A549 (cell line): Measurements from ENCODE around the gene USP22. TPM values are rescaled to one million over a fixed set of nuclear protein-coding genes. Genes with fewer than 3 reads are reported as not detected.

Source experiments
- ATAC-seq, 2 experiments: fragments of 200-7000 bp in 1 of 2; fragments of >200 bp in 1 of 2; cut with Nextera tagmentation in 1 of 2; cut with Tn5 transposase in 1 of 2; 3 replicates each; pipeline versions ENCODE4 v1.8.0 to v1.9.1; 2018 to 2020; ENCODE audit warnings: mild to moderate bottlenecking in 1 of 2, moderate library complexity in 1 of 2
- CTCF ChIA-PET: fragments of 300-600 bp; sonication (Branson Sonifier 250); formaldehyde crosslinking; extraction: SDS; loops from one replicate; lab custom pipeline; 2021; ENCODE audit warnings: antibody characterized with exemption, inconsistent platforms; lab: Yijun Ruan, JAX
- POLR2A ChIA-PET: fragments of 350-600 bp; formaldehyde crosslinking; extraction: SDS; loops from one replicate; lab custom pipeline; 2021; ENCODE audit warnings: antibody characterized with exemption, inconsistent platforms; lab: Yijun Ruan, JAX
- DNase-seq, 2 experiments: peaks; one replicate each; pipeline versions ENCODE4 v3.0.0 to v3.0.0-alpha.2; 2011 to 2016; ENCODE audit warnings: low read depth in 1 of 2, low spot score in 1 of 2
- FAIRE-seq: peaks from 2 replicates; lab custom pipeline; 2011; peaks lifted over from hg19 to GRCh38; lab: Jason Lieb, UNC
- H3K27ac ChIP-seq, 2 experiments: fragments of >200 bp; sonication (Bioruptor Twin); formaldehyde crosslinking; 3 replicates each; pipeline ENCODE4 v1.5.1; 2016 to 2017
- H3K4me1 ChIP-seq: fragments of >200 bp; sonication (Bioruptor Twin); formaldehyde crosslinking; 3 replicates; pipeline ENCODE4 v1.6.1; 2016
- H3K4me2 ChIP-seq: fragments of >200 bp; sonication (Bioruptor Twin); formaldehyde crosslinking; 3 replicates; pipeline ENCODE4 v1.6.1; 2016
- H3K4me3 ChIP-seq: fragments of >200 bp; sonication (Bioruptor Twin); formaldehyde crosslinking; 3 replicates; pipeline ENCODE4 v1.5.1; 2016
- H3K9me3 ChIP-seq: fragments of >200 bp; sonication (Bioruptor Twin); formaldehyde crosslinking; 3 replicates; pipeline ENCODE4 v1.6.1; 2016
- CBX8 ChIP-seq: fragments of 200-600 bp; sonication (generic); IDR thresholded peaks from 2 replicates; pipeline ENCODE4 v1.6.1; 2016
- CEBPB ChIP-seq, 2 experiments: fragments of >200 bp in 1 of 2; sonication (Bioruptor Twin) in 1 of 2; formaldehyde crosslinking in 1 of 2; IDR thresholded peaks; 2 replicates each; pipeline ENCODE4 v1.6.1; 2012 to 2016
- CHD2 ChIP-seq: fragments of 150-350 bp; IDR thresholded peaks from 2 replicates; pipeline ENCODE4 v1.6.1; 2014; ENCODE audit warnings: low read length; ENCODE audit not compliant: partially characterized antibody
- EHMT2 ChIP-seq: fragments of 200-600 bp; sonication (generic); IDR thresholded peaks from 2 replicates; pipeline ENCODE4 v1.6.1; 2016; ENCODE audit warnings: antibody characterized with exemption, low read depth, mild to moderate bottlenecking, moderate library complexity
- FOSL2 ChIP-seq, 2 experiments: fragments of 450-650 bp in 1 of 2; fragments of >200 bp in 1 of 2; sonication (Bioruptor Twin) in 1 of 2; formaldehyde crosslinking; IDR thresholded peaks; 2 replicates each; pipeline versions ENCODE4 v1.5.0 to v1.6.1; 2016 to 2020; ENCODE audit warnings: mild to moderate bottlenecking in 1 of 2, moderate library complexity in 1 of 2
- GATA3 ChIP-seq: IDR thresholded peaks from 2 replicates; pipeline ENCODE4 v1.6.1; 2012; ENCODE audit warnings: borderline replicate concordance
- HDAC2 ChIP-seq: fragments of 200-600 bp; sonication (generic); IDR thresholded peaks from 2 replicates; pipeline ENCODE4 v1.6.1; 2016
- HOXB13 ChIP-seq: fragments of 250-450 bp; sonication (Bioruptor Pico); IDR thresholded peaks from 2 replicates; pipeline ENCODE4 v1.5.0; 2020; ENCODE audit warnings: low read depth, mild to moderate bottlenecking, moderate library complexity
- KDM1A ChIP-seq: fragments of 200-600 bp; sonication (generic); IDR thresholded peaks from 2 replicates; pipeline ENCODE4 v1.6.1; 2016; ENCODE audit warnings: low read depth, mild to moderate bottlenecking
- KDM5A ChIP-seq: fragments of 200-600 bp; sonication (generic); IDR thresholded peaks from 2 replicates; pipeline ENCODE4 v1.6.1; 2016; ENCODE audit warnings: antibody characterized with exemption, mild to moderate bottlenecking
- MAFK ChIP-seq: fragments of 450-650 bp; IDR thresholded peaks from 2 replicates; pipeline ENCODE4 v1.6.1; 2014; ENCODE audit not compliant: partially characterized antibody
- MAX ChIP-seq: IDR thresholded peaks from 2 replicates; pipeline ENCODE4 v1.6.1; 2012
- MYC ChIP-seq: IDR thresholded peaks from 2 replicates; pipeline ENCODE4 v1.6.1; 2012; ENCODE audit warnings: mild to moderate bottlenecking, inconsistent platforms, low read length, improper control_type of control experiment, borderline replicate concordance
- PHF8 ChIP-seq: fragments of 200-600 bp; sonication (generic); IDR thresholded peaks from 2 replicates; pipeline ENCODE4 v1.6.1; 2016; ENCODE audit warnings: low read depth, mild to moderate bottlenecking, antibody characterized with exemption, moderate library complexity, borderline replicate concordance
- POLR2A ChIP-seq: IDR thresholded peaks from 2 replicates; pipeline ENCODE4 v1.6.1; 2012; ENCODE audit warnings: mild to moderate bottlenecking, low read length
- RFX5 ChIP-seq: fragments of 450-650 bp; IDR thresholded peaks from 2 replicates; pipeline ENCODE4 v1.7.1; 2014; ENCODE audit warnings: antibody characterized with exemption, mild to moderate bottlenecking, moderate library complexity
- TP53 ChIP-seq: fragments of 250-450 bp; sonication (Bioruptor Pico); IDR thresholded peaks from 2 replicates; pipeline ENCODE4 v1.5.0; 2021; ENCODE audit warnings: mild to moderate bottlenecking, moderate library complexity
- WGBS: methylation state at CpG from one replicate; pipeline ENCODE4 v1.1.6; 2017; ENCODE audit errors: missing lambda C conversion rate; 5-methylcytosine and 5-hydroxymethylcytosine counted together
- polyA plus RNA-seq, 4 experiments: library from polyadenylated mRNA; depleted of rRNA in 3 of 4; stranded (reverse); fragments of >200 nt; fragmentation: RNase III in 1 of 4; extraction: RNeasy Plus Mini Kit Qiagen cat#74134 plus additional on column Dnase treatment in 1 of 4; gene quantifications; 2 replicates in 3 of 4; 3 replicates in 1 of 4; pipeline ENCODE4 v1.2.3, GENCODE V29; 2011 to 2017
- TF ChIP-seq, protein P1 (sequence below): fragments of 250-450 bp; sonication (Bioruptor Pico); IDR thresholded peaks from 2 replicates; pipeline ENCODE4 v1.5.0; 2020; ENCODE audit warnings: low read depth, mild to moderate bottlenecking, moderate library complexity
- TF ChIP-seq, protein P2 (sequence below): fragments of >200 bp; sonication (Bioruptor Twin); formaldehyde crosslinking; IDR thresholded peaks from 3 replicates; pipeline ENCODE4 v1.5.1; 2016
- TF ChIP-seq, protein P3 (sequence below): fragments of >200 bp; sonication (Bioruptor Twin); formaldehyde crosslinking; IDR thresholded peaks from 3 replicates; pipeline ENCODE4 v1.6.1; 2016

Gene USP22
- polyA plus RNA-seq, 2 of the 4 experiments (the other 2 are of a cell fraction) = 130 to 293 TPM

DNA sequence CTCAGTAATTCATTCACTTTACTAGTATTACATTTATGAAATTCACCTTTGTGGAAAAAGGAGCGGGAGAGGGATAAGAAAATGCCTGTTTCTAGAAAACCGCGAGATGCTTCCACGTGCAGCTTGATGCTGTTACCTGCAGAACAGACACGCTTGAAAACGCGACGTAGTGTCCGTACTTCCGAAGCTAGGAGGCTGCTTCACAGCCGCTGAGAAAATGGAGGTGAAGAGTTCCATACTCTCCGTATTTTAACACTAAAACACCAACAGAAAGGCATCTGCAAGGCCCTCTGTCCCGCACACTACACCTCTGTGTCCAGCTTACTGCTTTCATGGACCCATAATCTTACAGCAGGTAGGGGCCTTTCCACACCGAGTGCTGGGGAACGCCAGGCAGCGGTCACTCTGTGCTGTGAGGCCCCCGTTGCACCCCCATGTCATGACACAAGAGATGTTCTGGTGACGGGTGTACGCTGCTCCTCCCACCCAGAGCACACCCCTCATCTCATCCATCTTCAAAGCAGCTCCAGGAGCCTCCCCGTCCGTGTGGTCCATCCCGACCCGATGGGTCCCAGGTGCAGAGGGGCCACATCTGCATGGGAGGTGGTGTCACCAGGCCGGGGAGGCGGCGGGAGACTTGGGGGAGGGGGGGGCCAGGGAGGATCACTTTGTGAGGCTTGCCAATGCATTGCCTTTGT lies 40.4 kb downstream of the USP22 start (continued):
- TF ChIP-seq, protein P1, sequence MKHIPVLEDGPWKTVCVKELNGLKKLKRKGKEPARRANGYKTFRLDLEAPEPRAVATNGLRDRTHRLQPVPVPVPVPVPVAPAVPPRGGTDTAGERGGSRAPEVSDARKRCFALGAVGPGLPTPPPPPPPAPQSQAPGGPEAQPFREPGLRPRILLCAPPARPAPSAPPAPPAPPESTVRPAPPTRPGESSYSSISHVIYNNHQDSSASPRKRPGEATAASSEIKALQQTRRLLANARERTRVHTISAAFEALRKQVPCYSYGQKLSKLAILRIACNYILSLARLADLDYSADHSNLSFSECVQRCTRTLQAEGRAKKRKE (CRISPR knock-in tag) = no peak
- TF ChIP-seq TP53 (CRISPR knock-in tag) (no peak), MAX (no peak), KDM5A (no peak), GATA3 (no peak), PHF8 (no peak), HDAC2 (no peak), EHMT2 (no peak), CBX8 (no peak)

DNA sequence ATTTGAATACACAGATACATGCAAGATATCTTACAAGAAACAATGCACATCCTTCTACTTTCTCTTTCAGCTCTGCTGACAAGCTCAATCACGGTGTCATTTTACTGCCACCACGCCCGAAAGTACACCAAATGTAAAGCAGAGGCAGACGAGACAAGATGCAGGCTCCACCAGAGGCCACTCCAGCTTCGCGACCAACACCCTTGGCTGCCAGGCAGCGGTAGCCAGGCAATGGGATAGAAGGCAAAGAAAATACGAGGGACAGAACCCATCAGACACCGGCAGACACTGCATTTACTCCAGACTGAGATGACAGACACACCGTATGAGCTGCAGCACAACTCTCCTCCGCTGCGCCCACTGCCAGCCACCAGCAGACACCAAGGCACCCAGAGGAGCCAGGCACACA lies 41.0 kb downstream of the USP22 start:
- WGBS = 86% methylated on average over 12 of the region's 12 CpGs
- ChIA-PET CTCF (interaction anchor here (0.8 to 2.2 kb wide), 4 partner anchors 8 to 42 kb away, joined by 3 to 13 read pairs (median 4); no protein-coding TSS in a partner anchor), POLR2A (no interaction called here)
- Histone ChIP-seq H3K27ac (no peak overlapping the region), H3K4me1 (peaks cover 9% of the 10 kb centered on the region; the same call in 2 of the 3 replicates), H3K4me2 (no peak overlapping the region), H3K4me3 (no peak overlapping the region), H3K9me3 (no peaks in the 10 kb centered on the region)
- TF ChIP-seq MAX (no peak), RFX5 (no peak), CHD2 (no peak), CEBPB (IDR thresholded peaks at IDR 0.05) (no peak), HDAC2 (no peak), MYC (no peak), POLR2A (no peak), MAFK (no peak), KDM1A (no peak), HOXB13 (CRISPR knock-in tag) (no peak), KDM5A (no peak), FOSL2 (IDR thresholded peaks at IDR 0.05) (no peak), FOSL2 (CRISPR knock-in tag; IDR thresholded peaks at IDR 0.05) (no peak)
- TF ChIP-seq, protein P2, sequence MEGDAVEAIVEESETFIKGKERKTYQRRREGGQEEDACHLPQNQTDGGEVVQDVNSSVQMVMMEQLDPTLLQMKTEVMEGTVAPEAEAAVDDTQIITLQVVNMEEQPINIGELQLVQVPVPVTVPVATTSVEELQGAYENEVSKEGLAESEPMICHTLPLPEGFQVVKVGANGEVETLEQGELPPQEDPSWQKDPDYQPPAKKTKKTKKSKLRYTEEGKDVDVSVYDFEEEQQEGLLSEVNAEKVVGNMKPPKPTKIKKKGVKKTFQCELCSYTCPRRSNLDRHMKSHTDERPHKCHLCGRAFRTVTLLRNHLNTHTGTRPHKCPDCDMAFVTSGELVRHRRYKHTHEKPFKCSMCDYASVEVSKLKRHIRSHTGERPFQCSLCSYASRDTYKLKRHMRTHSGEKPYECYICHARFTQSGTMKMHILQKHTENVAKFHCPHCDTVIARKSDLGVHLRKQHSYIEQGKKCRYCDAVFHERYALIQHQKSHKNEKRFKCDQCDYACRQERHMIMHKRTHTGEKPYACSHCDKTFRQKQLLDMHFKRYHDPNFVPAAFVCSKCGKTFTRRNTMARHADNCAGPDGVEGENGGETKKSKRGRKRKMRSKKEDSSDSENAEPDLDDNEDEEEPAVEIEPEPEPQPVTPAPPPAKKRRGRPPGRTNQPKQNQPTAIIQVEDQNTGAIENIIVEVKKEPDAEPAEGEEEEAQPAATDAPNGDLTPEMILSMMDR = no peak
- TF ChIP-seq, protein P1 (CRISPR knock-in tag) = no peak
- TF ChIP-seq, protein P3, sequence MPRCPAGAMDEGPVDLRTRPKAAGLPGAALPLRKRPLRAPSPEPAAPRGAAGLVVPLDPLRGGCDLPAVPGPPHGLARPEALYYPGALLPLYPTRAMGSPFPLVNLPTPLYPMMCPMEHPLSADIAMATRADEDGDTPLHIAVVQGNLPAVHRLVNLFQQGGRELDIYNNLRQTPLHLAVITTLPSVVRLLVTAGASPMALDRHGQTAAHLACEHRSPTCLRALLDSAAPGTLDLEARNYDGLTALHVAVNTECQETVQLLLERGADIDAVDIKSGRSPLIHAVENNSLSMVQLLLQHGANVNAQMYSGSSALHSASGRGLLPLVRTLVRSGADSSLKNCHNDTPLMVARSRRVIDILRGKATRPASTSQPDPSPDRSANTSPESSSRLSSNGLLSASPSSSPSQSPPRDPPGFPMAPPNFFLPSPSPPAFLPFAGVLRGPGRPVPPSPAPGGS = no peak
- no peak for ATAC-seq
- no peak for DNase-seq
- FAIRE-seq = no peak
